HUES48 (cell line): ENCODE results near the gene PTPN14.
A peak's percentile ranks its signal among the peaks of the same experiment; 100 is the strongest.

Experiments
- H3K27ac ChIP-seq: one replicate; pipeline ENCODE4 v1.7.0; 2013; ENCODE audit warnings: low read depth, low read length, inconsistent platforms
- H3K27me3 ChIP-seq: 2 replicates; pipeline ENCODE4 v1.6.1; 2013; ENCODE audit warnings: mild to moderate bottlenecking, low read length; ENCODE audit not compliant: control insufficient read depth, insufficient read depth
- H3K36me3 ChIP-seq: 2 replicates; pipeline ENCODE4 v1.6.1; 2013; ENCODE audit warnings: low read length; ENCODE audit not compliant: control insufficient read depth, insufficient read depth
- H3K4me1 ChIP-seq: 2 replicates; pipeline ENCODE4 v1.6.1; 2013; ENCODE audit warnings: mild to moderate bottlenecking, low read length; ENCODE audit not compliant: control insufficient read depth, insufficient read depth
- H3K4me3 ChIP-seq: 2 replicates; pipeline ENCODE4 v1.5.1; 2013; ENCODE audit warnings: mild to moderate bottlenecking, low read depth, low read length
- H3K9ac ChIP-seq: 2 replicates; pipeline ENCODE4 v1.6.1; 2013; ENCODE audit warnings: mild to moderate bottlenecking, low read depth, low read length, moderate library complexity
- H3K9me3 ChIP-seq: 2 replicates; pipeline ENCODE4 v1.6.1; 2013; ENCODE audit warnings: low read length; ENCODE audit not compliant: control insufficient read depth, insufficient read depth

PTPN14 gene

GRCh38 chr1:214342525-214342924 lies 208.9 kb downstream of the PTPN14 start:
- H3K27ac ChIP-seq = no peak overlapping the region
- peaks cover 7% of the 10 kb centered on the region; the same call in 1 of the 2 replicates for H3K4me1 ChIP-seq
- no peak overlapping the region for H3K4me3 ChIP-seq
- no peaks in the 10 kb centered on the region for H3K9me3 ChIP-seq
- no peaks in the 10 kb centered on the region for H3K27me3 ChIP-seq
- no peak overlapping the region for H3K9ac ChIP-seq
- H3K36me3 ChIP-seq = peaks cover 15% of the 10 kb centered on the region

- H3K4me3 ChIP-seq = no peak overlapping the region
- H3K27ac ChIP-seq = no peak overlapping the region
- H3K36me3 ChIP-seq = peaks cover 9% of the 10 kb centered on the region; the same call in 1 of the 2 replicates
These were observed 209.5 kb downstream of the PTPN14 start for GRCh38 chr1:214341932-214342331.

GRCh38 chr1:214341459-214341858 lies 209.9 kb downstream of the PTPN14 start:
- Histone ChIP-seq H3K9ac (no peak overlapping the region), H3K4me3 (no peak overlapping the region), H3K4me1 (peaks cover 12% of the 10 kb centered on the region; the same call in 1 of the 2 replicates), H3K27ac (no peak overlapping the region), H3K9me3 (no peaks in the 10 kb centered on the region), H3K27me3 (no peaks in the 10 kb centered on the region), H3K36me3 (peaks cover 9% of the 10 kb centered on the region; the same call in 1 of the 2 replicates)

More at GRCh38 chr1:214341932-214342331, 209.5 kb downstream of the PTPN14 start:
- Histone ChIP-seq H3K9me3 (no peaks in the 10 kb centered on the region), H3K4me1 (peaks cover 12% of the 10 kb centered on the region; the same call in 1 of the 2 replicates), H3K9ac (no peak overlapping the region), H3K27me3 (no peaks in the 10 kb centered on the region)

- Histone ChIP-seq H3K27ac (peak overlapping the region; percentile 34), H3K36me3 (no peaks in the 10 kb centered on the region), H3K27me3 (no peaks in the 10 kb centered on the region), H3K9me3 (no peaks in the 10 kb centered on the region), H3K9ac (no peak overlapping the region), H3K4me3 (no peak overlapping the region), H3K4me1 (peaks cover 17% of the 10 kb centered on the region)
These were observed 213.2 kb downstream of the PTPN14 start for GRCh38 chr1:214338212-214338611.

- H3K27ac ChIP-seq = peak overlapping the region; percentile 26
- H3K4me1 ChIP-seq = peaks cover 22% of the 10 kb centered on the region
- H3K36me3 ChIP-seq = no peaks in the 10 kb centered on the region
- H3K9me3 ChIP-seq = no peaks in the 10 kb centered on the region
- H3K9ac ChIP-seq = no peak overlapping the region
- H3K27me3 ChIP-seq = no peaks in the 10 kb centered on the region
- H3K4me3 ChIP-seq = no peak overlapping the region
These were observed 213.9 kb downstream of the PTPN14 start for GRCh38 chr1:214337511-214337910.

- no peak overlapping the region for H3K9ac ChIP-seq
- H3K36me3 ChIP-seq = no peaks in the 10 kb centered on the region
- no peaks in the 10 kb centered on the region for H3K9me3 ChIP-seq
- H3K4me3 ChIP-seq = no peak overlapping the region
- H3K27ac ChIP-seq = peak overlapping the region; percentile 26
- peaks cover 22% of the 10 kb centered on the region for H3K4me1 ChIP-seq
- H3K27me3 ChIP-seq = no peaks in the 10 kb centered on the region
These were observed 214.4 kb downstream of the PTPN14 start for GRCh38 chr1:214337015-214337414.

- no peak overlapping the region for H3K9ac ChIP-seq
- H3K4me3 ChIP-seq = no peak overlapping the region
- no peaks in the 10 kb centered on the region for H3K36me3 ChIP-seq
- H3K27ac ChIP-seq = no peak overlapping the region
- H3K27me3 ChIP-seq = no peaks in the 10 kb centered on the region
- no peaks in the 10 kb centered on the region for H3K9me3 ChIP-seq
- H3K4me1 ChIP-seq = peaks cover 22% of the 10 kb centered on the region
These were observed 215.8 kb downstream of the PTPN14 start for GRCh38 chr1:214335567-214335966.

- H3K9me3 ChIP-seq = no peaks in the 10 kb centered on the region
- peak overlapping the region; percentile 38 for H3K27ac ChIP-seq
- no peaks in the 10 kb centered on the region for H3K27me3 ChIP-seq
- H3K36me3 ChIP-seq = no peaks in the 10 kb centered on the region
- no peak overlapping the region for H3K4me3 ChIP-seq
- peaks cover 22% of the 10 kb centered on the region for H3K4me1 ChIP-seq
- no peak overlapping the region for H3K9ac ChIP-seq
These were observed 218.2 kb downstream of the PTPN14 start for GRCh38 chr1:214332946-214333798.

GRCh38 chr1:214331827-214332423 lies 219.5 kb downstream of the PTPN14 start:
- H3K9me3 ChIP-seq = no peaks in the 10 kb centered on the region
- no peak overlapping the region for H3K4me3 ChIP-seq
- no peaks in the 10 kb centered on the region for H3K36me3 ChIP-seq
- H3K4me1 ChIP-seq = peaks cover 10% of the 10 kb centered on the region
- H3K27ac ChIP-seq = no peak overlapping the region
- no peaks in the 10 kb centered on the region for H3K27me3 ChIP-seq
- H3K9ac ChIP-seq = no peak overlapping the region

- Histone ChIP-seq H3K4me1 (peaks cover 10% of the 10 kb centered on the region), H3K9ac (no peak overlapping the region), H3K27ac (no peak overlapping the region), H3K36me3 (no peaks in the 10 kb centered on the region), H3K9me3 (no peaks in the 10 kb centered on the region), H3K4me3 (no peak overlapping the region), H3K27me3 (no peaks in the 10 kb centered on the region)
These were observed 220.2 kb downstream of the PTPN14 start for GRCh38 chr1:214331180-214331579.

- H3K9ac ChIP-seq = no peak overlapping the region
- H3K36me3 ChIP-seq = no peaks in the 10 kb centered on the region
These were observed 220.7 kb downstream of the PTPN14 start for GRCh38 chr1:214330715-214331114.

More at GRCh38 chr1:214330715-214331114, 220.7 kb downstream of the PTPN14 start:
- Histone ChIP-seq H3K27me3 (no peaks in the 10 kb centered on the region), H3K27ac (no peak overlapping the region), H3K4me3 (no peak overlapping the region), H3K9me3 (no peaks in the 10 kb centered on the region), H3K4me1 (peaks cover 10% of the 10 kb centered on the region)
